HTR-8/SVneo (cell line): Measurements from ENCODE around the gene FBXW12.
"Not testable (repeated sequence)": the region's sequence is repeated elsewhere in the genome, so short reads cannot be mapped to it uniquely, and the experiment has no call there.

Experiments used
- DNase-seq: peaks from one replicate; pipeline ENCODE4 v3.0.0; 2011; ENCODE audit warnings: low spot score, mixed read lengths; ENCODE audit not compliant: insufficient read length
- FAIRE-seq: peaks from 2 replicates; lab custom pipeline; 2011; peaks lifted over from hg19 to GRCh38; lab: Jason Lieb, UNC

FBXW12 gene

GRCh38 chr3:48372377-48372770, 355 bp downstream of the FBXW12 start:
- no peak for FAIRE-seq

GRCh38 chr3:48372862-48373435, 930 bp downstream of the FBXW12 start:
- no peak for DNase-seq
- FAIRE-seq: no peak

More at GRCh38 chr3:48372377-48372770, 355 bp downstream of the FBXW12 start:
- no peak for DNase-seq

- no peak for FAIRE-seq
- no peak for DNase-seq
These were observed 15.6 kb downstream of the FBXW12 start for GRCh38 chr3:48387634-48388033.

GRCh38 chr3:48388966-48389365, 16.9 kb downstream of the FBXW12 start:
- no peak for FAIRE-seq

GRCh38 chr3:48394391-48394790, 22.4 kb downstream of the FBXW12 start:
- DNase-seq (no peak), FAIRE-seq (no peak)

More at GRCh38 chr3:48388966-48389365, 16.9 kb downstream of the FBXW12 start:
- DNase-seq: no peak

- no peak for FAIRE-seq
- no peak for DNase-seq
These were observed 23.7 kb downstream of the FBXW12 start for GRCh38 chr3:48395714-48396113.

GRCh38 chr3:48397767-48398681, 26.0 kb downstream of the FBXW12 start:
- FAIRE-seq (no peak), DNase-seq (no peak)

GRCh38 chr3:48398701-48399386, 26.8 kb downstream of the FBXW12 start:
- DNase-seq (no peak), FAIRE-seq (no peak)

GRCh38 chr3:48399387-48400172, 27.6 kb downstream of the FBXW12 start:
- DNase-seq: no peak
- FAIRE-seq: no peak

- DNase-seq (peak; percentile 71), FAIRE-seq (no peak)
These were observed 28.9 kb downstream of the FBXW12 start for GRCh38 chr3:48400824-48401433.

GRCh38 chr3:48401434-48401901, 29.4 kb downstream of the FBXW12 start:
- FAIRE-seq, DNase-seq: not testable (repeated sequence)

GRCh38 chr3:48402281-48402732, 30.3 kb downstream of the FBXW12 start:
- peak; percentile 62 for DNase-seq
- peak; percentile 70 for FAIRE-seq

GRCh38 chr3:48402907-48403306, 30.9 kb downstream of the FBXW12 start:
- no peak for DNase-seq
- no peak for FAIRE-seq

- FAIRE-seq (no peak), DNase-seq (no peak)
These were observed 31.8 kb downstream of the FBXW12 start for GRCh38 chr3:48403533-48404439.

- FAIRE-seq: no peak
- no peak for DNase-seq
These were observed 32.7 kb downstream of the FBXW12 start for GRCh38 chr3:48404440-48405342.

- DNase-seq (no peak), FAIRE-seq (no peak)
These were observed 33.4 kb downstream of the FBXW12 start for GRCh38 chr3:48405343-48405881.

GRCh38 chr3:48405971-48406370, 34.0 kb downstream of the FBXW12 start:
- FAIRE-seq (no peak), DNase-seq (no peak)
